HG02610 (cell line): ENCODE results near the gene AP4E1.
"Not testable (repeated sequence)": the region's sequence is repeated elsewhere in the genome, so short reads cannot be mapped to it uniquely, and the experiment has no call there.

Experiments used
- ATAC-seq: cut with Tn5 transposase; IDR thresholded peaks from one replicate; pipeline ENCODE4 v1.9.1; 2021; ENCODE audit warnings: mild to moderate bottlenecking, moderate library complexity; ENCODE audit not compliant: unreplicated experiment

The AP4E1 gene

DNA sequence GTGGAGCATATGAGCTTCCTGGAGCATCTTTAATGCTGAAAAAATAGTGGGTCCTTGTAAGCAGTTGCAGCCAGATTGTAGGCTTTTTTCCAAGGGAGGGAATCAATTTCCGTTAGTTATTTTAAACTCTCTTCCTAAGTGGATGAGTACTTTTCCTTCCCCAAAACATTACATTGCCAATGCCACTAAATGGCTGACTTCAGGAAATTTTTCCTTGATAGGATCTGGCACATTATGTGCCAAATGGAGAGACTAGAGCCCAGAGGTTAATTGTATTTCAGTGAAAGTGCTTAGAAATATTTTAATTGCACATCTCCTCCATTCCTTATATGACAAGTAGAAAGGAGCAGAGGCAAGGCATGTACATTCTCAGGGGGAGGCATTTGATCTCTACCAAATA lies 102.7 kb downstream of the AP4E1 start:
- ATAC-seq: no peak

- ATAC-seq: no peak
Observed at GRCh38 chr15:51016615-51017014, 108.1 kb downstream of the AP4E1 start.

GRCh38 chr15:51022206-51022605 lies 113.7 kb downstream of the AP4E1 start:
- ATAC-seq: no peak

DNA sequence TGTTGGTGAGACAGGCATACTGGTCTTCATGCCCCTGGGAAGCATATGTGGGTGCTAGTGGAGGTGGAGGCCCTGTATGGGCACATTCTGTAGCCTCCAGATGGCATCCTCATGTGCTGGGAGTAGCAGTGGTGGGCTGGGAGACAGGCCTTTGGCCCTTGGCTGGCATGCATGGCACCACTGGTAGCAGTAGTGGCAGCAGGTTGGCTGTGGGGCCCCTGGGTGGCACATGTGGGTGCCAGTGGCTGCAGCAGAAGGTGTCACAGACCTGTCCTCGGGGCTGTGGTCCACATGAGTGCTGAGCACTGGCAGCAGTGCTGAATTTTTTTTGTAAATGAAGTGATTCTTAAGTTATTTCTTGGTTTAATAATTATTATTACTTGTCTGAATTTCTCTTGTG lies 115.0 kb downstream of the AP4E1 start:
- ATAC-seq: no peak

GRCh38 chr15:51024735-51025453 lies 116.4 kb downstream of the AP4E1 start:
- ATAC-seq: no peak

GRCh38 chr15:51025454-51025846 lies 117.0 kb downstream of the AP4E1 start:
- ATAC-seq: no peak

GRCh38 chr15:51030649-51031316 lies 122.3 kb downstream of the AP4E1 start:
- ATAC-seq: no peak

- ATAC-seq: not testable (repeated sequence)
Observed at GRCh38 chr15:51037474-51037873, 129.0 kb downstream of the AP4E1 start.

DNA sequence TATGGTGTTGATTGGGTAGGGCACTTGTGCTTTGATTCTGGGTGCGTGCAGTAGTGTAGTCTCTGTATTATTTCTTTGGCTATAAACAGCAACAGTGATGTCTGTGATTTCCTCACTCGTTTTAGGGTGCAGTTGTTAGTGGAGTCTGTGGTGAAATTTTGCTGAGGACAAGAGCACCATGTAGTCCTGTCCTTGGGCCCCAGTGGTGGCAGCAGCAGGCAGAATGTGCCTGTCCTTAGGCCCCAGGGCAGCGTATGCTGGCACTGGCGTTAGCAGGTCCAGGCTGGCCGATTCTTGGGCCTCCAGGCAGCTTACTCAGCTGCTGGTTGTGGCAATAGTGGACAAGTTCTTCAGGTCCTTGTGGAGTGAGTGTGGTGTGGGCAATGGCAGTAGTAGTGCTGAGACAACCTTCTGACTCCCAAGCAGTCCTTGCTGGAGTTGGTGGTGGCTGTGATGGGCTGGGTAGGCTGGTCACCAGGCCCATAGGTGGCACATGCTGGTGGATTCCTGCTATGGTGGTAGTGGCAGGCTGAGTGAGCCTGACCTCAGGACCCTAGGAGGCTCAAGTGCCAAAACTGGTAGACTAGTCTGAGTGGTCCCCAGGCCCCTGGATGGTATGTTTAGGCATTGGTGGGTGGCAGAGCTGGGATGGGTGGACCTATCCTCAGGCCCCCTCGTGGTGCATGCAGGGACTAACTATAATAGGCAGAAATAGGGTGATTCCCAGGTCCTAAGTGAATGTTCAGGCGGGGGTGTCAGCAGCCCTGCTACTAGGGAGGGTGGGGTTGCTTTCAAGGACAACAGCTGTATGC lies 129.9 kb downstream of the AP4E1 start:
- ATAC-seq: no peak

GRCh38 chr15:51038974-51039319 lies 130.5 kb downstream of the AP4E1 start:
- no peak for ATAC-seq

- ATAC-seq: no peak
Observed at GRCh38 chr15:51044037-51044727, 135.7 kb downstream of the AP4E1 start.

GRCh38 chr15:51046016-51046415 lies 137.5 kb downstream of the AP4E1 start:
- no peak for ATAC-seq

DNA sequence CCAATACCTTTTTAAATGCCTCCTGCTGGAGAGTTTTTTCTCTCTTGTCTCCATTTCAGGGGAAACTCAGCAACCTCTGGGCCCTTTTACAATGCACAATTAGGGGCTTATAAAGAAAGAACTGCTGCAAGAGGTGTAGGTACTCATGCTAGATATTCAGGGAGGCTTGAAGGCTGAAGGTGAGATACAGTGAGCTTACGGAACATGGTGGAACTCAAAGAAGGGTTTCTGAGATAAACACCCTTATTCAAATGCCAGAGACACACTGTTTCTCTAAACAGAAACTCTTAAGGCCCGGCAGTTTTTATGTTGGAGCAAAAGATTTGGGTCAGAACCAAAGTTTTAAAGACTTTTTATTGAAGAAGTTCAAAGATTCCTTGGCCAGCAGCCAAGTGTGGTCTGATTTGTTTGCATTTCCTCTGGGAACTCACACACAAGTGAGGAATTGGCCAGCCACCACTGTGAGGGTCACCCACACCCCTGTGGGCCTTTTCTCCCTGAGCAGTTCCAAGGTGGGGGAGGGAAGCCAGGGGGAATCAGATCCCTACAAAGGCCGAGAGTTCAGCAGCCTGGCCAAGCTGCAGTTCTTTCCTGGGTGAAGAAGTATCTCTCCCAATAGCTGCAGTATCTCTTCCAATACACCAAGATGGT lies 138.4 kb downstream of the AP4E1 start:
- no peak for ATAC-seq

DNA sequence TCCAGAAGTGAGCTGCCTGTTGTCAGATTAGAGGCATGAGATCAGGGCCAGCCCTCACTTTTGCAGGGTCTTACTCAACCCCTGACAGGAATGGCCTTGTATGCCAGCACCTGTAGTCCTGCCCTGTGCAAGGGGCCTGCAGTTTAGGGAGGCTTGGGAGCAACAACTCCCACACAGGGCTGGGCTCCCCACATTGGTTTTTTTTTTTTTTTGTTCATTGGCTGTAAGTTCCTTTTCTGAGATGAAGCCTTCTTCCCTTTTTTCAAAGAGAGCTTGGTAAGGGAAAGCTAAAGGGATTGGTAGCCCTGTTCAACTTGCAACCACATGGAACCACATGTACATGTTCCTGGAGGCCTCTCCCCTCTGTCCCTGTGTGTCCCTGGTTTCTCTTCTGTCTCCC lies 139.8 kb downstream of the AP4E1 start:
- ATAC-seq: no peak

GRCh38 chr15:51049081-51049480 lies 140.6 kb downstream of the AP4E1 start:
- no peak for ATAC-seq

GRCh38 chr15:51051776-51052175 lies 143.3 kb downstream of the AP4E1 start:
- ATAC-seq: no peak

DNA sequence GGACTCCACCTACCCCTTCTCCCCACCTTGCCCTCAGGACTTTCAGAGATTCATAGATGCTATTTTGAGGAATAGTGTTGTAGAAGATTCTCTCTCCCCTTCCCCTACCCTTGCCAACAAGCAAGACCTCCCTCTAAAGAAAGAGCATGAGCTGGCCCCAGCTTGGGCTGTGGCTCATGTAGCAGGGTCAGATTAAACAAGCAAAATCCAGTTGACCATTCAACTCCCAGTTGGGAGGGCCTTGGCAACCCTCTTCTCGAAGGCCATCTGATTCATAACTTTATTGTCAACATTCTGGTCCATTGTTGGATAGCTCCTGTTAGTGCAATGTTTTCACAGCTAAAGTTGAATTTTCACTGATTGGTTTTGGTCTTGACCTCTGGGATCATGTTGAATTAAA lies 145.1 kb downstream of the AP4E1 start:
- no peak for ATAC-seq

DNA sequence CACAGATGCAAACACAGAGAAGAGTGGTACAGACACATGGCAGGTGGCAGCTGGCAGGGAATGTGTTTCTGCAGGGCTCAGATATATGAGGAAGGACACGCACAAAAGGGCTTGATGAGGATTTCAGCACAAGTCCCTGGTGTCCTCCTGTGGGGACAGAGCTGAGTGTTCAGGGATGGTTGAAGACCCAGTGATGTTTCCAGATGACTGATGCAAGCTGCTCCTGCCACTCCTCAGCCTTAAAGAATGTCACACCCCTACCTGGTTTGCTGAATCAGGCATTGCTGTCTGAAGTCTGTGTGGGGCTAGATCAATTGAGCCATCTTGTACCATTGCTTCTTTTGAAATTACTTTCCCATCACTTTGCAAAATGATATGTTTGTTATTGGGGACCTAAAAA lies 146.1 kb downstream of the AP4E1 start:
- no peak for ATAC-seq
